IMR-90 (cell line): Measurements from ENCODE around the gene SELENOS.

ENCODE experiments used
- CEBPB ChIP-seq: IDR thresholded peaks from 2 replicates; pipeline ENCODE4 v1.6.1; 2012; ENCODE audit warnings: low read depth, low read length, improper control_type of control experiment
- CTCF ChIP-seq: conservative IDR thresholded peaks from 2 replicates; pipeline ENCODE4 v1.5.1; 2012; ENCODE audit warnings: mild to moderate bottlenecking, low read depth, low read length, improper control_type of control experiment
- FOS ChIP-seq: fragments of 150-350 bp; IDR thresholded peaks from 2 replicates; pipeline ENCODE4 v1.6.1; 2016; ENCODE audit warnings: low read depth, low read length
- POLR2A ChIP-seq: IDR thresholded peaks from 2 replicates; pipeline ENCODE4 v1.6.1; 2012; ENCODE audit warnings: mild to moderate bottlenecking, low read depth, low read length
- RFX5 ChIP-seq: IDR thresholded peaks from 2 replicates; pipeline ENCODE4 v1.8.0; 2012; ENCODE audit warnings: low read depth, mild to moderate bottlenecking, low read length, moderate library complexity
- SMC3 ChIP-seq: fragments of 150-350 bp; IDR thresholded peaks from 2 replicates; pipeline ENCODE4 v1.6.1; 2016; ENCODE audit warnings: low read depth, mild to moderate bottlenecking, antibody characterized with exemption, low read length, moderate library complexity
- USF2 ChIP-seq: fragments of 150-350 bp; IDR thresholded peaks from 2 replicates; pipeline ENCODE4 v1.6.1; 2017; ENCODE audit warnings: mild to moderate bottlenecking, antibody characterized with exemption, low read length, low read depth

GRCh38 chr15:101286471-101287114 lies 9.3 kb upstream of the SELENOS start:
- no peak for TF ChIP-seq USF2
- TF ChIP-seq RFX5, result no peak
- no peak for TF ChIP-seq CTCF
- TF ChIP-seq FOS, result no peak
- TF ChIP-seq CEBPB, result no peak
- no peak for TF ChIP-seq SMC3
- no peak for TF ChIP-seq POLR2A
